ENCODE measurements around the gene ATG13.

ATG13 gene

DNA sequence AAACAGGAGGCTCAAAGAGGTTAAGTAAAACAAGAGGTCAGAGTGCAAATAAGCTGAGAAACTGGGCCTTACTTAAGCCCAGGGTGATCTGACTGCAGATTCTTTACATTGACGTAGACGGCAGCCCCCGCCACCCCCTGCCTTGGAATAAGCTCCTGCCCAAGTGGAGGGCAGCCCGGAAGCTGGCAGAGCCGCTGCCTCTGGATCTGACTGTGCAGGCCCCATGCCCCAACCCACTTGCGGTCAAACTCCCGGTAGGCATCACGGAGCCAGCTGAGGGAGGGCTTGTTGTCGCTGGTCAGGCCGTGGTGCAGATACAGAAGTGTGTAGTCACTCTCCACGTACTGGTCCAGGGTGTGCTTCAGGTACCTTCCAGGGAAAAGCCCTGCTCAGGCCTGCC, 64.5 kb downstream of the ATG13 start:
- DNase-seq (ENCODE audit: low read depth, low spot score): no peak
- TF ChIP-seq, protein P1, sequence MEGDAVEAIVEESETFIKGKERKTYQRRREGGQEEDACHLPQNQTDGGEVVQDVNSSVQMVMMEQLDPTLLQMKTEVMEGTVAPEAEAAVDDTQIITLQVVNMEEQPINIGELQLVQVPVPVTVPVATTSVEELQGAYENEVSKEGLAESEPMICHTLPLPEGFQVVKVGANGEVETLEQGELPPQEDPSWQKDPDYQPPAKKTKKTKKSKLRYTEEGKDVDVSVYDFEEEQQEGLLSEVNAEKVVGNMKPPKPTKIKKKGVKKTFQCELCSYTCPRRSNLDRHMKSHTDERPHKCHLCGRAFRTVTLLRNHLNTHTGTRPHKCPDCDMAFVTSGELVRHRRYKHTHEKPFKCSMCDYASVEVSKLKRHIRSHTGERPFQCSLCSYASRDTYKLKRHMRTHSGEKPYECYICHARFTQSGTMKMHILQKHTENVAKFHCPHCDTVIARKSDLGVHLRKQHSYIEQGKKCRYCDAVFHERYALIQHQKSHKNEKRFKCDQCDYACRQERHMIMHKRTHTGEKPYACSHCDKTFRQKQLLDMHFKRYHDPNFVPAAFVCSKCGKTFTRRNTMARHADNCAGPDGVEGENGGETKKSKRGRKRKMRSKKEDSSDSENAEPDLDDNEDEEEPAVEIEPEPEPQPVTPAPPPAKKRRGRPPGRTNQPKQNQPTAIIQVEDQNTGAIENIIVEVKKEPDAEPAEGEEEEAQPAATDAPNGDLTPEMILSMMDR (IDR thresholded peaks at IDR 0.05; ENCODE audit: low read depth, low read length): no peak
- no peak overlapping the region for H3K4me3 ChIP-seq (ENCODE audit: low read depth, low read length)
- in situ Hi-C loops (cut with HindIII; ENCODE audit: low sequenced_read_pairs): no loop called here

DNA sequence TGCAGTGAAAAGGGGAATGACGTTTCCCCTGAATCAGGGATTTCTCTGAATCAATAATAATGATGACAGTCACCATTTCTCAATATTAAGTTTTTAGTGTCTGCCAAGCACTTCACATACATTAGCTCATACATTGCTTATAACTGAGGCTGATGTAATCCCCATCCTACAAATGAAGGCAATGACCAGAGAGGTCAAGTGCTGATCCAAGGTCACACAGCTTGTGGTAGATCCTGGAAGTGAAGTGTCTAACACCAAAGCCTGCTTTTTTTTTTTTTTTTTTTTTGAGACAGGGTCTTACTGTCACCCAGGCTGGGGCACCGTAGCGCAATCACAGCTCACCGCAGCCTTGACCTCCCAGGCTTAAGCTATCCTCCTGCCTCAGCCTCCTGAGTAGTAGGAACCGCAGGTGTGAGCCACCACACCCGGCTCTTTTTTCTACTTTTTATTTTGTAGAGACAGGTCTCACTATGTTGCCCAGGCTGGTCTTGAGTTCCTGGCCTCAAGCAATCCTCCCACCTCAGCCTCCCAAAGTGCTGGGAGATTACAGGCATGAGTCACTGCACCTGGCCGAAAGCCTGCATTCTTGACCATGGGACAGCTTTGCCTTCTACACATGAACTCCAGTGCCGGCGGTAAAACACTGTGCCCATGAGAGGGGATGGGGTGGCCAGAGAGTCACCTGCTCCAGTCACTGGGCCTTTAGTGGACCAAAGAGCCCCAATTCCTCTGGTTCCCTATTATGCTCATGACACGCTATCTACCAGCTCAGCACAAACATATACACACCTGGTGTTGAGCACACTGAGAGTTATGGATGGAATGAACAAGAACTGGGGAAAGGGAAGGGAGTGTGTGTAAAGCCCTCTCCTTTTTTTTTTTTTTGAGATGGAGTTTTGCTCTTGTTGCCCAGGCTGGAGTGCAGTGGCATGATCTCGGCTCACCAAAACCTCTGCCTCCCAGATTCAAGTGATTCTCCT, 65.7 kb downstream of the ATG13 start:
- in situ Hi-C loops (cut with HindIII; ENCODE audit: low sequenced_read_pairs): no loop called here
- TF ChIP-seq, protein P1 (IDR thresholded peaks at IDR 0.05; ENCODE audit: low read depth, low read length): no peak

GRCh38 chr11:46684367-46684766, 67.0 kb downstream of the ATG13 start:
- TF ChIP-seq, protein P1 (IDR thresholded peaks at IDR 0.05; ENCODE audit: low read depth, low read length): no peak
- in situ Hi-C loops (cut with HindIII; ENCODE audit: low sequenced_read_pairs): no loop called here
- H3K4me3 ChIP-seq (ENCODE audit: low read depth, low read length): no peak overlapping the region
- DNase-seq (ENCODE audit: low read depth, low spot score): no peak

More for the DNA sequence above, 65.7 kb downstream of the ATG13 start:
- no peak overlapping the region for H3K4me3 ChIP-seq (ENCODE audit: low read depth, low read length)
- peak; percentile 15 for DNase-seq (ENCODE audit: low read depth, low spot score)

GRCh38 chr11:46686886-46687795, 69.8 kb downstream of the ATG13 start:
- H3K4me3 ChIP-seq (ENCODE audit: low read depth, low read length): no peak overlapping the region
- TF ChIP-seq, protein P1 (IDR thresholded peaks at IDR 0.05; ENCODE audit: low read depth, low read length): no peak
- DNase-seq (ENCODE audit: low read depth, low spot score): peak; percentile 78
- in situ Hi-C loops (cut with HindIII; ENCODE audit: low sequenced_read_pairs): no loop called here

- DNase-seq (ENCODE audit: low read depth, low spot score): no peak
- H3K4me3 ChIP-seq (ENCODE audit: low read depth, low read length): no peak overlapping the region
- TF ChIP-seq, protein P1 (IDR thresholded peaks at IDR 0.05; ENCODE audit: low read depth, low read length): no peak
- in situ Hi-C loops (cut with HindIII; ENCODE audit: low sequenced_read_pairs): no loop called here
Measured at GRCh38 chr11:46690702-46691101, 73.3 kb downstream of the ATG13 start.

DNA sequence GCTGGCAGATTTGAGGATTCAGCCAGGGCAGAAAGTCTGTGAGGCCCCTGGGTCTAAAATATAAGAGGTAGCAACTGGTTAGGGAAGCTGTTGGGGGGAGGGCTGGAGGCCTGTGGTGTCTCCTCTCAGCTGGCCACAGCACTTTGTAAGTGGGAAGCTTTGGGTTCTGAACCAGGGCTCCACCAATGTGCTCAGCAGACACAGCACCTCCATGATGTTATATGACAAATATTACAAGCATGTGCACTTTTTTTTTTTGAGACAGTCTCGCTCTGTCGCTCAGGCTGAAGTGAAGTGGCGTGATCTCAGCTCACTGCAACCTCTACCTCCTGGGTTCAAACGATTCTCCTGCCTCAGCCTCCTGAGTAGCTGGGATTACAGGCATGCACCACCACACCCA, 75.1 kb downstream of the ATG13 start:
- TF ChIP-seq, protein P1 (IDR thresholded peaks at IDR 0.05; ENCODE audit: low read depth, low read length): no peak

More for the DNA sequence above, 75.1 kb downstream of the ATG13 start:
- no peak for DNase-seq (ENCODE audit: low read depth, low spot score)
- no peak overlapping the region for H3K4me3 ChIP-seq (ENCODE audit: low read depth, low read length)
- in situ Hi-C loops (cut with HindIII; ENCODE audit: low sequenced_read_pairs): no loop called here
